Activated T-cell treated with anti-CD3 and anti-CD28 coated beads for 1 hour (primary cell): ENCODE data around the gene TRIM23.
"Not testable (repeated sequence)": the region's sequence is repeated elsewhere in the genome, so short reads cannot be mapped to it uniquely, and the experiment has no call there.

Source experiments
- DNase-seq: peaks from one replicate; pipeline ENCODE4 v3.0.0-alpha.2; 2020; ENCODE audit warnings: low read depth

Gene TRIM23

DNA sequence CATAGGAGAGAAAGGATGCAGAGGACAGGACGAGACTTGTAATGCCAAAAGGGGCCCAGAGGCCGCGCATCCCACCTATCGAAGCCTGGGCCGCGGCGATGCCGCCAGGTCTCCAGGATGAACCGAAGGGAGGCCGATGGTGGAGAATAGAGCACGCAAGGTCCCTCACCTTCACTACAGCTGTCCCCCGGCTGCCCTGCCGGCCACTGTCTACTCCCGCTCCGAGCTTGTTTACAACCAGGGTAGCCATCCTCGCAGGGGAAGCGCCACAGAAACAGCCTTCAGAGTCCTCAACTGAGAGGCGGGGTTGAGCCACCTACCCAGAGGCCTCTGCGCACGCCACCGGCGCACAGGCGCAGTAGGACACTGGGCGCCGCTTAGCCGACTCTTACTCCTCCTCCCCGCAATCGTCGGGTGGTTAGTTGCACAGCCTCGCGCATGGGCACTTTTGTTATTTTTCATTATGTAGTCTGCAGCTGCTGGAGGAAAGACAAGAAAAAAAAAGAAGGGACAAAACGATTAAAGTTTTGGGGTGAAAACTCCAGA, at the start of gene TRIM23:
Gene TRIM23, minus strand, starts transcription at position 309 of the 546 bp plus-strand sequence. Its CDS starts 59 bp downstream, at position 250.
- peak; percentile 81 for DNase-seq

DNA sequence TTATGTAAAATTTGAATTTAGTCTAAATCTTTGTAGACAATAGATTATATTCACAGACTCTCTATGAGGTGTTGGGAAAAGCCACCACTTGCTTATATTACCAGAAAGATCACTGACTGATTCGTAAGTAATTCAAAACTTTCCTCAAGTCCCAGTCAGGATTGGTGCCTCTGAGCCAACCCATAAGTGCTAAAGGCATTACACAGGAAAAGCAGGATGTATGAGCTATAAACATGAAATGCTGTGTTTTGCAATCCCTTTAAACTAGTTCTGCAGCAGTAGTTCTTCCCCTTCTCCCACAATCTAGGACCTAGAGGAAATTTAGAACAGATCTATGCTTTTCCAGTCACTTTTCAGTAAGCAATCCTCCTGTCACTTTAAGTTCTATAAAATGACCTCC, 48.7 kb upstream of the TRIM23 start:
- no peak for DNase-seq

DNA sequence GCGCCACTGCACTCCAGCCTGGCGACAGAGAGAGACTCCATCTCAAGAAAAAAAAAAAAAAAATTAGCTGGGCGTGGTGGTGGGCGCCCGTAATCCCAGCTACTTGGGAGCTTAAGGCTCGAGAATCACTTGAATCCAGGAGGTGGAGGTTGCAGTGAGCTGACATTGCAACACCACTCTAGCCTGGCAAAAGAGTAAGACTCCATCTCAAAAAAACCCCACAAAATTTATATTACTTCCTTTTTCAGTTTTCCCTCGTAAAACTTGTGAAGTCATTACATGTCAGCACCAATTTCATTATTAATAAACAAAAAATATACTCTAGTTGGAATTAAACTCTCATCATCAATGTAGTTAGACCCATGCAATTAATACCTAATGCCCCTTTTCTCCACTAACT, 44.6 kb upstream of the TRIM23 start:
- DNase-seq: no peak

DNA sequence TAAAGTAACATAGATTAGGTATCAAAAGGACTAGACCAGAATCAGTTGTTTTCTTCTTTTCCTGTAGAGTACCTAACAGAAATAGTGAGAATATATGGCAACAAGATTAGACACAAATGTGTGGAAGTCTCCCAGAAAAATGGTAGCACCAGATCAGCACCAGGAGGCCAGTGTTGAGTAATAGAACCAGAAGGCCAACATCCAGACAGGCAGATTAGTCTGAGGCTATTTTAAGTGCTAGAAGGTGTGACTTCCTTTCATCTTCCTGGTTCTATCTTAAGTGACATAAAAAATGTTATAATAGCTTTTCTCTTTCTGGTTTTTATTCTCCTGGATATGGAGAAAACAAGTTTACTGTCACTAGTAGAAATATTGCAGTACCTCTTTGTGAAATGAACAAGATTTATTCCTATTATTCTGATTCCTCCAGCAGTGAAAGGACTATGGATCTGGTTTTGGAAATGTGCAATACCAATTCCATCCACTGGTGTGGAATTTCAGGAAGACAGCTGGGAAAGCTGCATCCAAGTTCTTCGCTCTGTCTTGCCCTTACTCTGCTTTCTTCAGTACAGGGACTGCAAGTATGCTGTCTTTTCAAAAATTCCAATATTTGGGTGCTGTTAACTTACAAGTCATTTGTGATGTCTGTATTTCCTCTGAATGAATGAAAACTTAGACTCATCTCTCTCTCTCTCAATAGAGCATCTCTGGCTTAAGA, 39.8 kb upstream of the TRIM23 start:
- DNase-seq: no peak

DNA sequence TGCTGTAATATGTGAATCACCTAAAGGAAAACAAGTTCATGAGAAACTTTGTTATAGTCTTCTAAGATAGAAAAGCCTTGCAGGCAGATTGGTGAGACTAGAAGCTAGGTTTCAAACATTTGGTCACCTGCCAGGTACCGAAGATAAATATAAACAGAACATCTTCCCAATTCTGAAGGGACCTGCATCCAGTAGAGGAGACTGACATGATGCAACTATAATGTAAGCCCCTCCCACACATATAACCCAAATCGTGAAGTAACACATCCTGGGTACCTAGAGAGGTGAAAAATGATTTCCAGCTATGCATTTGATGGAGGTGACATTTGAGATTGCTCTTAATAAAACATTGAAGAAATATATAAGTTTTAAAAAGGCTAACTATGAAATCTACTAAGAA, 30.6 kb upstream of the TRIM23 start:
- DNase-seq: no peak

DNA sequence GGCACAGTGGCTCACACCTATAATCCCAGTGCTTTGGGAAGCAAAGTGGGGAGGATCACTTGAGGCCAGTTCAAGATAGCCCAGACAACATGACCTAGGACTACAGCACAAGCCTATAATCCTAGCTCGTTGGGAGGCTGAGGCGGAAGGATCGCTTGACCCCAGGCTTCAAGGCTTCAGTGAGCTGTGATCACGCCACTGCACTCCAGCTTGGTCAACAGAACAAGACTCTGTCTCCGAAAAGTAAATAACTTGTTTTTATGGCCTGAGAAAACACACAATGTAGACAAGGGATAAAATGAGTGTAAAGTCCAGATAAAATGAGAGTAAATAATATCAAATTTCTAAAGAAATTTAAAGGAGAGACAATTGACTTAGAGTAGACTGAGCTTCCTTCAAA, 27.0 kb upstream of the TRIM23 start:
- DNase-seq: no peak

DNA sequence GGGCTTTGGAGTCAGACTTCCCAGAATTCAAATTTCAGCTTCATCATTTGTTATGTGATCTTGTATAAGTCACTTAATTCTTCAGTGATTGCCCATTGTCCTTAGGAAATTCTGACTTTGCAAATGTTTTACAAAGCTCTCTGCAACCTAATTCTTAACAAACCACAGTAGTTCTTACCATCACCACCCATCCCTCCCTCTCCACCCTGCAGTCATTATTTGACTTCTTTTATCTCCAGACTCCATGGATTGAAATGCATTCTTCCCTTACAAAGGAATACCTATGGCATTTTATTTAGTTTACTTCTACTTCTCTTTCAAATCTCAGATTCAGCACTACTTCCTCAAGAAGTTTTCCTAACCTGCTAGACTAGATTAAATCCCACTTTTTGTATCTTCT, 23.8 kb upstream of the TRIM23 start:
- DNase-seq: no peak

DNA sequence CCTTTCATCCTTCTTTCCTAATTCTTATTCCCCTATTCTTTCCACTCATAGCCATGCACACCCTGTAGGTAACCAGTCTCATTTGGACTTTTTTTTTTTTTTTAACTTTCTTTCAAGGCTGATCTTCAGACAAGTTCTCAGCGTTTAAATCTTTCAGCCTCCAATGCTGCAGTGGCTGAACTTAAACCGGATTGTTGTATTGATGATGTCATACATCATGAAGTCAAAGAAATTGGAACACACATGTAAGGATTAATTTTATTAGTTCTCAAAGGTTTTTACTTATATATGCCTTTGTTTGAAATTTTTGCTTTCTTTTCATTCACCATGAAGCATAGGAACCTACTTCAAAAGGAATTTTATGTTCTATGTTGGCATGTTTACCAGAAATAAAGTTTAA, 22.8 kb upstream of the TRIM23 start:
- no peak for DNase-seq

DNA sequence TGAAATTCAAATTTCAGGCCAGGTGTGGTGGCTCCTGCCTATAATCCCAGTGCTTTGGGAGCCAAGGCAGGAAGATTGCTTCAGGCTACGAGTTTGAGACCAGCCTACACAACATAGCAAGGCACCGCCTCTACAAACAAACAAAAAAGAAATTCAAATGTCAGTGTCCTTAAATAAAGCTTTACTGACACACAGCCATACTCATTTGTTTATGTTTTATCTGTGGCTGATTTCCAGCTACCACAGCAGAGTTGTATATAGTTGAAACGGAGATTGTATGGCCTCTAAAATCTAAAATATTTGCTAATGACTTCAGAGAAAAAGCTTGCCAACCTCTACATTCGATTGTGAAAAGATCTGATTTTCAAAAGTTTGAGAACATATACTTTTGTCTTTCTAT, 16.1 kb upstream of the TRIM23 start:
- DNase-seq: no peak

DNA sequence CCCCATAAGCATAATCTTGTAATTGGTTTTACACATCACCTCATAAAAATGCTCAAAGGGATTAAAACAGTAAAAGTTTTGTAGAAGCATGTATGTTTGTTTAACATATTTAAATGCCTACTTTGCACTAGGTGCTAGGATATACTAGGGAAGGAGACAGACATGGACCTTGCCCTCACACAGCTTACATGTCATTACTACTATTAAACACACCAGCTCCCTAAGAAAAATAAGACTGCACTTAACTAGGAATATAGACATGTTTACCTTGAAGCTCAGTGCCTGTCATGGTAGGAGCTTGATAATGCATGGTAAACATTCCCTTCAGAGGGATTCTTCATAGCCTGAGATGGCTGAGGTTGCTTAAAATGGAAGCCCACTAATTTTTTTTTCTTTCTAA, 6.8 kb upstream of the TRIM23 start:
- no peak for DNase-seq

DNA sequence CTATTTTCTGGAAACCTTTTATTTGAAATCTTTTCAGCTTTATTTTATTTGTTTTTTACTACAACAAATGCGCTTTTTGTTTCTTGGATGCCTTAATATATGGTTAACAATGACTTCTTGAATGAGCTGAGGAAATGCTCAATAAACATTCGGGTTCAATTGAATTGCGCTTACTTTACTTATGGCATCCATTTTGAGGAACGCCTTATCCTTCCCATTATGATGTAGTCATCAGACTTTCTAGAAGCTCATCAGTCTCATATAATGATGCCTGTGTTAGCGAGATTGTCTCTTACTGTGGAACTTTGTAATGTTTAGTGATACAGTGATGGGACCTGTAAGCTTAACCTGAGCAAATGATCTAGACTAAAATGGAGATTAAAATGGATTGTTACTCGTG, 1.6 kb upstream of the TRIM23 start:
- DNase-seq: no peak

DNA sequence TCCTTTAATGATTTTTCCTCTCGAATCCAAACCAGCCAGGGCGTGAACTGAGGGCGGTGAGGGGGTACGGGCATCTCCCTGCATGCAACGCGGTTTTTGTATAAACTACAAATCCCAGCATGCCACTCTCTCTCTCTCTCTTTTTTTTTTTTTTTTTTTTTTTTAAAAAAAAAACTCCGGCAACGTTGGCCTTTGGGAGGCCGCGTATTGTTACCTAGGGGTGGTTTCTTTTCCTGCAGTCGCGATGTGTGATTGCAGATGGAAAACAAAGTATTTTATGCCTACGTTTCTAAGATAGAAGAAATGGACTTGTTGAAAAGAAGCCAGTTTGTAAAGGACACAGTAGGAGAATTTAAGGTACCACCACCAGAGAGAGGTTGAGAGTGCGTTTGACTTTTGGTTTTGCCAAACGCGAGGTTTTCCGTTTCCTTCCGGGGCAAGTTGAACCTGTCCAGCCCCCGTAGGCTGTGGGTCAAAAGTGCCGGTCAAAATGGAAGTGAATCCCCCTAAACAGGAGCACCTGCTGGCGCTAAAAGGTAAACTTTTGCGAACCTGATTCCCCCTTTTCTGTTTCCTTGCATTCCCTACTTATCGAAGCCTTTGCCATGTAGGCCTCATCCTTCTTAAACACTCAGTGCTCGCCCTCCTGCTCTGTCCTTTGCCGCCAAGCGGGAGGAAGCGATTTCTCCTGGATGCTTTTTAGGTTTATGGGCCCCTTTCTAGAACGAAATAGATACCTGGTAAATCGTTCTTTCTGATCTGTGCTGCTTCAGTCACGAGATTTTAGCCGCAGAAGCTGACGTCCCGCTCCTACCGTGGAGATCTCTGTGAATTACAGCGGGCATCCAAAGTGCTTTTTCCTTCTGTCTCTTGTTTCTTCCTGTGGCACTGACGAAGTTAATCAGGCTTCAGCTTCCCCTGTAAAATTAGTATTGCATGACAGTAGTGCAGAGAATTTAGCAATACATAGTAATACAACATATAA, 730 bp upstream of the TRIM23 start, which contains the start of the genes SHLD3 and TRAPPC13:
Gene SHLD3, plus strand, starts transcription at position 457 of the 985 bp plus-strand sequence. CDS start 4,561 bp downstream, outside the sequence.
Gene TRAPPC13, plus strand, starts transcription at position 457 of the 985 bp plus-strand sequence. Its CDS starts 34 bp downstream, at position 491.
- peak; percentile 66 for DNase-seq

DNA sequence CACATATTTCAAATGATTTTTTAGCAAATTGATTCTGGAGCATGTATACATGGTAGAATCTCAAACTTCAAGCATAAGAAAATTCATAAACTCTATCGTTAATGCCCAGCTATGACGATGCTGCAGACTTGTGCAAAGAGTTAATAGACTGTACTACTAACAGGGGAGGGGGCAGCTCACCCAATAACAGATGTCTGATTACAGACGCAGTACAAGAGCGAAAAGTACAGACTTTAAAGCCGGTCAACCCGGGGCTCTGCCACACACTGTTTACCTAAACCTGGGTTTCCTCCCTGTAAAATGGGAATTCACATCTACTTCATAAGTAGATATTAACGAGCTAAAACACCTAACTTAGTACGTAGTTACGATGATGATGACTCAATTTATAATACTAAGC, 651 bp downstream of the TRIM23 start:
- no peak for DNase-seq

DNA sequence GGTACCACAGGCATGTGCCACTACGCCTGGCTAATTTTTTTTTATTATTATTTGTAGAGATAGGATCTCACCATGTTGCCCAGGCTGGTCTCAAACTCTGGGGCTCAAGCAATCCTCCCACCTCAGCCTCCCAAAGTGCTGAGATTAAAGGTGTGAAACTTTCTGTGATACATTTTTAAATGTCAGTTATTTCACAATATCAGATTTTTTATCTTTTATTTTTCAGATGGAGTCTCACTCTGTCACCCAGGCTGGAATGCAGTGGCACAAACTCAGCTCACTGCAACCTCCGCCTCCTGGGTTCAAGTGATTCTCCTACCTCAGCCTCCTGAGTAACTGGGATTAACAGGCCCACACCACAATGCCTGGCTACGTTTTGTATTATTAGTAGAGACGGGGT, 2.2 kb downstream of the TRIM23 start:
- DNase-seq: not testable (repeated sequence)

DNA sequence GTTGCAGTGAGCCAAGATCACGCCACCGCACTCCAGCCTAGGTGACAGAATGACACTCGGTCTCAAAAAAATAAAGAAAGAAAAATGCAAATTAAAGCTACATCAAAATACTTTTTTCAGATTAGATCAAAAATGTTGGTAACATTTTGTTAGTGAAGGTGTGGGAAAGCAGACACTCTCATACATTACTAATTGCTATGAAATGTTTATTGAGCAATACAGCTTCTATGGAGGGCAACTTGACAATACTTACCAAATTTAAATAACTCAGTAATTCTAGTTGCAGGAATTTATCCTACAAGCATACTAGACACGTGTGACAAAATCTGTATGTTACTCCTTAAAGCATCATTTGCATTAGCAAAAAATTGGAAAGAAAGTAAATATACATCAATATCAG, 4.1 kb downstream of the TRIM23 start:
- no peak for DNase-seq

DNA sequence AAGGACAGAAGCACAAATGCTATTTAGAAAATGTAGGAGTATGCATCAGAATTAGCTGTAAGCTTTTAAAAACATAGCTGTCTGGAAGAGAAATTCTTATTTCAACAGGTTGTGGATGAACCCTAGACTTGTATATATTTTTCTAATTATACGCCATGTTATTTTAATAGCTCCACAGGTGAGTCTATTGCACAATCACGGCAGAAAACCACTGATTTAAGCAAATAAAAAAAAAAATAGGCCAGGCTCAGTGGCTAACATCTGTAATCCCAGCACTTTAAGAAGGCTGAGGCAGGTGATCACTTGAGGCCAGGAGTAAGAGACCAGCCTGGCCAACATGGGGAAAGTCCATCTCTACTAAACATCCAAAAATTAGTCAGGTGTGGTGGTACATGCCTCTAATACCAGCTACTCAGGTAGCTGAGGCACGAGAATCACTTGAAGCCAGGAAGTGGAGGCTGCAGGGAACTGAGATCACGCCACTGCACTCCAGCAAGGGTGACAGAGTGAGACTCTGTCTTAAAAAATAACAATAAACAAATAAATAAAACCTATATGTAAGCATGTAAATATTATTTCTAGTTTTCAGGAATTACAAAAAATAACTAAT, 11.7 kb downstream of the TRIM23 start:
- no peak for DNase-seq

DNA sequence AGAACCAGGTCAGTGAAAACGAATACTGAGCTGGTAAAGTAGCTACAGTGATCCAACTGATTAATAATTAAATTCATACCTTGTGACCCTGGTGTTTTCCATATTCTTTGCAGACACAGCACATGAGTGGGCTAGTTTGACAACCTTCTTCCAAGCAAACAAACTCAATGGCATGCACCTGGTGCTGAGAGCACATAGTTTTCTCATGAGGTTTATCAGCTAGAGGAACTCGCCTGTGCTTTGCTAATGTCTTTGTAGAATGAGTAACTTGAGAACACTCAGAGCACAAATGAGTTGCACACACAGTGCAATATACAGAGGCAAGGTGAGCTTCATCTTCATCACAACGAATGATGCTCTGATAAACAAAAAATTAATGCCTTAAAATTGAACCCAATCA, 12.6 kb downstream of the TRIM23 start:
- no peak for DNase-seq

DNA sequence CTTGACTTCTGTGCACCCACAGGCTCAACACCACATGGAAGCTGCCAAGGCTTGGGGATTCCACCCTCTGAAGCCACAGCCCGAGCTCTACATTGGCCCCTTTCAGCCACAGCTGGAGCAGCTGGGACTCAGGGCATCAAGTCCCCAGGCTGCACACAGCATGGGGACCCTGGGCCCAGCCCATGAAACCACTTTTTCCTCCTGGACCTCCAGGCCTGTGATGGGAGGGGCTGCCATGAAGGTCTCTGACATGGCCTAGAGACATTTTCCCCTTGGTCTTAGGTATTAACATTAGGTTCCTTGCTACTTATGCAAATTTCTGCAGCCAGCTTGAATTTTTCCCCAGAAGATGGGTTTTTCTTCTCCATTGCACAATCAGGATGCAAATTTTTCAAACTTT, 22.4 kb downstream of the TRIM23 start:
- not testable (repeated sequence) for DNase-seq

DNA sequence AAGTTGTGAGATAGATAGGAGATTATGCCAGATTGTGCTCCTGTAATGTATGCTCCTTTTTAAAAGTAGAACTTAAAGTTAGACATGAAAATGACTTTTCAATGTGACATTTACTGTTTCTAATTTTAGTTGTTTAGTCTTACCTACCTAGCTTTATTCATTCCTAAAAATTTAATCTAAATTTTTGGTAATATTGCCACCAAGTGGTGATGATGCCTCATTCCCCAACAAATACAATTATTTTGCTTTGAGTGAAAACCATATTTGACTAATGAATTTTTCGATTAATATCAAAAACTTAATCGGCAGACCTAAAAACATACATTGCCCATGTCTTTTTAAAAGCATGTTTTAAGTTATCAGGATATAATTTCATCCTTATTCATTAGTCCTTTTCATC, 35.4 kb downstream of the TRIM23 start:
- no peak for DNase-seq

DNA sequence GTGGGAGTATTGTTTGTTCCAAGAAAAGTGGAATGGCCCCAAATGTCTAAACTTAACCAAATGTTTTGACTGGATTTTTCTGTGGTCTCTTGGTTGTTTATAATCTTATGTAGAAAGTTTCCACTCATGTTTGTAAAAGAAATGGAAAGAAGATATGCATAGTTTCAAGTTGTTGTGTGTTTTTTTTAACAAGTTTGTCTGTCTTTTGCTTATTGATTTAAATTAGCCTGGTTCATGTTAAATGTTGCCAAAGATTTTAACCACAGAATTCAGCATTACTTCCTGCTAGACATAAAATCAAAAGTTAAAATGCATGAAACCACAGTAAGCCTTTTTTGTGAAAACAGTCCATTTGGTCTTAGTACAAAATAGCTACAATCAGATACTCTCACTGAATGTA, 47.0 kb downstream of the TRIM23 start:
- DNase-seq: no peak

DNA sequence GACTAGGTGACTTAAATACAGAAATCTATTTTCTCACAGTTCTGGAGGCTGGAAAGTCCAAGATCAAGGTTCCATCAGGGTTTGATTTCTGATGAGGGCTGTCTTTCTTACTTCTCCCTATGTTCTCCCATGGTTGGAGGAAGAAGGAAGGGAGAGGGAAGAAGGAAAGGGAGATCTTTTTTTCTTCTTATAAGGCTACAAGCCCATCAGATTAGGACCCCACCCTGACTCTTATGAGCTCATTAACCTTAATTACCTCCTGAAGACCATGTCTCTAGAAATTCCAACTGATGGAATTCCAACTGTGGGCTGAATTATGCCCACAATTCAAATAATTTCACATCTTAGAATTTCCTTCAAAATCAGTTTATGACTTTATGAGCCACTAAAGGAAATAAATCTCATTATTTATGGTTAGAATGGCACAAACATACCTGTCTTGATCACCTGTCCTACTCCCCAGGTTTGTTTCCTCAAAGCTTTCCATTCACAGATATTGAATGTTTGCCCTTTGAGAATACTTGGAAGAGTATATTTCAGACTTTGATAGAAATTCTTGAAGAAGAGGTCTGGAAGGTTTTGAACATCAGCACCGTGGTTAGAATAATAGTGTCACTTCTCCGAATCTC, 53.4 kb downstream of the TRIM23 start:
- no peak for DNase-seq

DNA sequence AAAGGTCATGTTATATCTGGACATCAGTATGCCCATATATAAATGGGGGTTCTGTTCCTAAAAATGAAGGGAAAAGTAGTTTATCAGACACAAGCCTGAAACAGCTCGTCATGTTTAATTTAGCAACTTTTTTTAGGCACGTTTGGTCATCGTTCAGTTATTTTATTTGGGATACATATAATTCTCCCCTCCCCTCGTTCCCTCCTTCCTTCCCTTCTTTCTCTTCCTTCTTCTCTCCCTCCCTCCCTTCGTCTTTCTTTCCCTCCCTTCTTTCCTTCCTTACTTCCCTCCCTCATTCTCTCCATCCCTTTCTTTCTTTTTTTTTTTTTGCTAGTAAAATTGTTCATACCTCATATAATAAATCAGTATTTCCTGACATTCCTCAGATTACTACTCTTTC, 57.6 kb downstream of the TRIM23 start:
- DNase-seq: no peak
